Heart left ventricle (tissue), 13 donors: ENCODE measurements around the gene SCAI.

Experiments used
- POLR2A ChIP-seq, 2 donors: fragments of 450-650 bp; IDR thresholded peaks; one replicate each; pipeline ENCODE4 v1.6.1; 2017; ENCODE audit warnings: antibody characterized with exemption in 2 of 2, mild to moderate bottlenecking in 2 of 2, moderate library complexity in 2 of 2
- TF ChIP-seq, protein P1 (sequence below), 12 donors: fragments of 200-600 bp; sonication (generic) in 4 of 12; IDR thresholded peaks; one replicate each; pipeline versions ENCODE4 v1.5.0 to v1.8.0; 2018 to 2022; ENCODE audit warnings: antibody characterized with exemption in 12 of 12, mild to moderate bottlenecking in 5 of 12
- donor health status: ischemic (EF 13 %, LVEDD 7.1; RV severe dilation, severe dysfunction).
- donor health status: DM: no; HTN: yes; CAD: no.
- donor health status: DM: no; HTN: no; CAD: no.
- donor health status: ischemic (EF 25% LVEDD 6.9; RV normal size, moderate dysfunction).
- donor health status: ischemic (EF 25% LVEDD 5.7; RV mildly dilated, moderate dysfunction).
- donor health status: ischemic (EF 35%, LVEDD 5.7; RV mildly dilated, moderate dysfunction).
- donor health status: nonischemic (EF 11% LVEDD 7.7; RV severe dilation, severe dysfunction).
- donor health status: DM: yes; HTN: yes; CAD: no.
- donor health status: PGD.
- donor health status: ischemic (EF 29% LVEDD 5.4; RV normal size, mild dysfunction).
- donor health status: nonischemic (EF 23%, LVEDD 6.1; RV moderate dilation, normal function).

DNA sequence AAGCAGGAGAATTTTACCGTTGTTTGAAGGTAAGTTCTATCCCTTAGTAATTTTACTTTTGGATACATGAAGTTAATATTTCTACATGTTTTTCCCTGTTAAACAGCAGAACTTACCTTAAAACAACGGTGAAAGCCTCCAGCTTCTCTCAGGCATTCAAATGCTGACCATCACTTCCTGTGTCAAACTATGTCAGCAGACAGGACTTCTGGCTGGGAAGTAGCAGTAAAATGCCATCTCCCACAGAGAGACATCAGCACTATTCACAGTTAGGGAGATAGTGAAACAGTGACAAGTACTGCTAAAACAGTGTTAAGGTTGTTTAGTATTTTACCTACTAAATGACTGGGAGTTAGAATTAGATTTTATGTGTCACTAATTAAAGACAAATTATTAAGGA, 168.2 kb downstream of the SCAI start:
- TF ChIP-seq, protein P1, sequence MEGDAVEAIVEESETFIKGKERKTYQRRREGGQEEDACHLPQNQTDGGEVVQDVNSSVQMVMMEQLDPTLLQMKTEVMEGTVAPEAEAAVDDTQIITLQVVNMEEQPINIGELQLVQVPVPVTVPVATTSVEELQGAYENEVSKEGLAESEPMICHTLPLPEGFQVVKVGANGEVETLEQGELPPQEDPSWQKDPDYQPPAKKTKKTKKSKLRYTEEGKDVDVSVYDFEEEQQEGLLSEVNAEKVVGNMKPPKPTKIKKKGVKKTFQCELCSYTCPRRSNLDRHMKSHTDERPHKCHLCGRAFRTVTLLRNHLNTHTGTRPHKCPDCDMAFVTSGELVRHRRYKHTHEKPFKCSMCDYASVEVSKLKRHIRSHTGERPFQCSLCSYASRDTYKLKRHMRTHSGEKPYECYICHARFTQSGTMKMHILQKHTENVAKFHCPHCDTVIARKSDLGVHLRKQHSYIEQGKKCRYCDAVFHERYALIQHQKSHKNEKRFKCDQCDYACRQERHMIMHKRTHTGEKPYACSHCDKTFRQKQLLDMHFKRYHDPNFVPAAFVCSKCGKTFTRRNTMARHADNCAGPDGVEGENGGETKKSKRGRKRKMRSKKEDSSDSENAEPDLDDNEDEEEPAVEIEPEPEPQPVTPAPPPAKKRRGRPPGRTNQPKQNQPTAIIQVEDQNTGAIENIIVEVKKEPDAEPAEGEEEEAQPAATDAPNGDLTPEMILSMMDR (IDR thresholded peaks at IDR 0.05): no peak
- no peak for TF ChIP-seq POLR2A (IDR thresholded peaks at IDR 0.05)
